ENCODE results near the gene CASTOR1.

The CASTOR1 gene

GRCh38 chr22:30292069-30292970 lies 3.0 kb upstream of the CASTOR1 start:
- in situ Hi-C loops (cut with HindIII; ENCODE audit: low pct_unique_long_range_greater_than_20kb, low sequenced_read_pairs), result no loop called here
- DNase-seq (ENCODE audit: low read depth in 1 of 2, low spot score in 1 of 2), result no peak
- TF ChIP-seq JUND (IDR thresholded peaks at IDR 0.05; ENCODE audit: low read depth), result no peak

DNA sequence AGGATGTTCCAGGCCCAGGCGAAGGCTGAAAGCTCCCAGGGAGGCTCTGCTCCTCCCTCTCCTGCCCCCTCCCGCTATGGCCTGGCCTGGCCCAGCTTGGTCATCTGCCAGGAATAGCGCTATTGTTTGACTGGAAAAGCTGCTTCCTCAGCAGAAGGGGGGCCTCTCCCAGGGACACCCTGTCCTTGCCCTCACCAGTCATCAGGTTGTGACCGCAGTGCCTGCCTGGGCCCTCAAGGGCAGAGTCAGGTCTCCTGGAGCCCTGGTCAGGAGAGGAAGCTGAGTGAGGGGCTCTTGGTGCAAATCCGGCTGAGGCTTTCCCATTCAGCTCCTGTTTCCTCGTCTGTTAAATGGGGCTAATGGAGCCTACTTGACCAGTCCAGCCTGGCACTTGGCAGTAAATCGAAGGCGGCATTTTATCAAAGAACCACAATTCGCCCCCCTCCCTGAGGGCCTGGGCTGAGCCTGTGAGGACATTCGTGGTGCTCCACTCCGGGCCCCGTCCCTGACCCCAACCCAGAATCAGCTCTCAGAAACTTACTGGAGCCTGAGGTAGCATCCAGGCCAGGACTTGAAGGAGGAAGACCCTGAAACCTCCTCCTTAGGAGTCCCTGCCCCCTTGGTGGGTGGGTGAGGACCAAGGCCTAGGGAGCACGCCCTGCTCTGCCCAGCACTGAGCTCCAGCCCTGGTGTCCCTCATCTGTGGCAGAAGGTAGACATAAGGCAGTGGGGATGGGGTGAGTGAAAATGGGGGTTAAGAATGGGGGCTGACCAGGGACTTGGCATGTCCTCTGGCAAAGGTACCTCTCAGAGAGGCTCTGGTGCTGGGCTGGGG lies 2.0 kb upstream of the CASTOR1 start:
- DNase-seq (ENCODE audit: low read depth in 1 of 2, low spot score in 1 of 2), result peak; percentile 21 to 83
- in situ Hi-C loops (cut with HindIII; ENCODE audit: low pct_unique_long_range_greater_than_20kb, low sequenced_read_pairs), result no loop called here
- TF ChIP-seq JUND (IDR thresholded peaks at IDR 0.05; ENCODE audit: low read depth), result no peak

- no peak for TF ChIP-seq JUND (IDR thresholded peaks at IDR 0.05; ENCODE audit: low read depth)
- in situ Hi-C loops (cut with HindIII; ENCODE audit: low pct_unique_long_range_greater_than_20kb, low sequenced_read_pairs), result no loop called here
- peak in 1 of 2 experiments; percentile 62 for DNase-seq (ENCODE audit: low read depth in 1 of 2, low spot score in 1 of 2)
Measured at GRCh38 chr22:30290342-30291057, 1.2 kb upstream of the CASTOR1 start.

DNA sequence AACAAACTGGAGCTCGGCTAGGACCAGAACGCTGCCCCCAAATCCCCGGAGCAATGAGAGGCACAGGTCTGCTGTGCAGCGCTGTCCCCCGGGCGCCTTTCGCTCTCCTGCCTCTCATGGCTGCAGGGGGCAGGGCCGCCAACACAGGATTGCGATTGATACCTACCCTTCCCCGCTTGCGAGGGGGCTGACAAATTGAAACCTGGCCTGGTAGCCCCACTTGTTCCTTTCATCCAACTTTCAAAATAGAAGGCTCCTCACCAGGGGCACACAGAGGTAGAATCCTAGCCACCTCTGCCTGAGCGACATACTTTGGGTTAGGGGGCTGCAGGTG lies 642 bp upstream of the CASTOR1 start:
- TF ChIP-seq JUND (IDR thresholded peaks at IDR 0.05; ENCODE audit: low read depth), result no peak
- in situ Hi-C loops (cut with HindIII; ENCODE audit: low pct_unique_long_range_greater_than_20kb, low sequenced_read_pairs), result no loop called here
- DNase-seq (ENCODE audit: low read depth in 1 of 2, low spot score in 1 of 2), result no peak

DNA sequence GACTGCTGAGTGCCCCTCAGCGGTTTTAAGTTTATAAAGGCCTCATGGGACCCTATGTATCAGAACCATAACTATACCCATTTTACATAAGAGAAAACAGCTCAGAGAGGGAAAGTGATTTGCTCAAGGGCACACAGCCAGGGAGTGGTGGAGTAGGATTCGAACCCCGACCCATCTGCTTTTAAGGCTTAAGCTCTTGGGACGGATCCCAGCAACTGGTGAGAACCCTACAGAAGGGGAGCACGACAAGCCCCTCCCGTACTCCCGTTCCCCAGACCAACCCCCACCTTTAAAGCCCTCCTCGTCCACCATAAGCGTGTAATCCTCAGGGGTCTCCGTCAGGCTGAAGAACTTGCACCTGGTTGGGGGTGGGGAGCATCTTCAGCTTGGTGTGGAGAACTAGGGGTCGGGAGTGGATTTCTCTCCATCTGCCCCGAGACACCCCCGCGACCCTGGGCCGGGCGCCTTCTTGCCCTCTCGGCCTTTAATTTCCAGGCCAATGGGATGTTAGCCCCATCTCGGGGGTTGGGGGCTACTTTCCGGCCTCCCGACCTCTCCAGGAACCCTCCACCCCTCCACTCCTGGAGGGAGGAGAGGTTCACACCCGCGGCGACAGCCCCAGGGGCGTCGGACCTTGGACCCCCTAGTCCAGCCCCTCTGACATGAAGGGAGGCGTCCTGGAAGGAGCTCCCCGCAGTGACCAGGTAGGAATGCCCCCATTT lies 725 bp downstream of the CASTOR1 start:
- DNase-seq (ENCODE audit: low read depth in 1 of 2, low spot score in 1 of 2), result no peak
- no peak for TF ChIP-seq JUND (IDR thresholded peaks at IDR 0.05; ENCODE audit: low read depth)
- in situ Hi-C loops (cut with HindIII; ENCODE audit: low pct_unique_long_range_greater_than_20kb, low sequenced_read_pairs), result no loop called here

- in situ Hi-C loops (cut with HindIII; ENCODE audit: low pct_unique_long_range_greater_than_20kb, low sequenced_read_pairs), result no loop called here
- no peak for TF ChIP-seq JUND (IDR thresholded peaks at IDR 0.05; ENCODE audit: low read depth)
- peak; percentile 67 to 88 for DNase-seq (ENCODE audit: low read depth in 1 of 2, low spot score in 1 of 2)
Measured at GRCh38 chr22:30287648-30288418, 1.5 kb downstream of the CASTOR1 start.

GRCh38 chr22:30286813-30287647 lies 2.3 kb downstream of the CASTOR1 start:
- DNase-seq (ENCODE audit: low read depth in 1 of 2, low spot score in 1 of 2), result peak; percentile 55 to 59
- in situ Hi-C loops (cut with HindIII; ENCODE audit: low pct_unique_long_range_greater_than_20kb, low sequenced_read_pairs), result no loop called here
- TF ChIP-seq JUND (IDR thresholded peaks at IDR 0.05; ENCODE audit: low read depth), result no peak

- in situ Hi-C loops (cut with HindIII; ENCODE audit: low pct_unique_long_range_greater_than_20kb, low sequenced_read_pairs), result no loop called here
- DNase-seq (ENCODE audit: low read depth in 1 of 2, low spot score in 1 of 2), result no peak
- TF ChIP-seq JUND (IDR thresholded peaks at IDR 0.05; ENCODE audit: low read depth), result no peak
Measured at GRCh38 chr22:30286331-30286730, 3.0 kb downstream of the CASTOR1 start.

- DNase-seq (ENCODE audit: low read depth in 1 of 2, low spot score in 1 of 2), result no peak
- in situ Hi-C loops (cut with HindIII; ENCODE audit: low pct_unique_long_range_greater_than_20kb, low sequenced_read_pairs), result no loop called here
- no peak for TF ChIP-seq JUND (IDR thresholded peaks at IDR 0.05; ENCODE audit: low read depth)
Measured at GRCh38 chr22:30285846-30286200, 3.5 kb downstream of the CASTOR1 start.

DNA sequence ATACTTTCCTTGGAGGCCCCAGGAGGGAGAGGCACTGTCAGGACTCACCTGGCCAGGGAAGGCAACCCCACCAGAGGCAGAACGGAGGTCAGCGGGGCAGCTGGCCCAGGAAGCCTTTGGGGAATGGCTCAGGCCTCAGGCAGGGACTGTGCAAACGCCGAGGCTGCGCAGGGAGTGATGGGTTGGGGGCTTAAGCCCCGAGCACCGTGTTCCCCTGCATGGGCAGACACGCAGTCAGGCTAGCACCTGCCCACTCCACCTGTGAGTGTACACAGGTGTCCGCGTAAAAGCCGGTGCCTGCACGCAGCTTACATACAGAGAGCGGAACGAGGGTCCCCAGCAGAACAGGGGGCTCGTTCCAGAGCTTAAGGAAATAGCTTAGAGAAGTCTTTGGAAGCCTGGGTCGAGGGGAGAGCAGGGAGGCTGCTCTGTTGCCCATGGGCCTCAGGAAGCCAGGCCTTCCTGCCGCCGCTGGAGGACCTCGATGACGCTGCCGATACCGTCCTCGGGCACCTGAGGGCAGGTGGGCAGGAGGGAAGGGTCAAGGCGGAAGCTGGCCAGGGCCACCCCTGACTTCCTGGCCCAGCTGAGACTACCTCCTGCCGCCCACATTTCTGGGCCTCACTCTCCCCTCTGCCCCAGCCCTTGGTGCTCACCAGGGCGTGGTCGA lies 4.0 kb downstream of the CASTOR1 start:
- TF ChIP-seq JUND (IDR thresholded peaks at IDR 0.05; ENCODE audit: low read depth), result no peak
- in situ Hi-C loops (cut with HindIII; ENCODE audit: low pct_unique_long_range_greater_than_20kb, low sequenced_read_pairs), result no loop called here
- no peak for DNase-seq (ENCODE audit: low read depth in 1 of 2, low spot score in 1 of 2)
